NB4 (cell line): ENCODE measurements around the gene TEX14.
"Not testable (repeated sequence)": the region's sequence is repeated elsewhere in the genome, so short reads cannot be mapped to it uniquely, and the experiment has no call there.

Experiments
- CTCF ChIP-seq: IDR thresholded peaks from one replicate; pipeline ENCODE4 v1.5.1; 2012; ENCODE audit warnings: low read depth, low read length
- MAX ChIP-seq: IDR thresholded peaks from 2 replicates; pipeline ENCODE4 v1.6.1; 2011; ENCODE audit warnings: low read depth, low read length
- MYC ChIP-seq: IDR thresholded peaks from 2 replicates; pipeline ENCODE4 v1.6.1; 2011; ENCODE audit warnings: low read depth, low read length
- POLR2A ChIP-seq: IDR thresholded peaks from 2 replicates; pipeline ENCODE4 v1.6.1; 2011; ENCODE audit warnings: mild to moderate bottlenecking; ENCODE audit not compliant: insufficient read length; ENCODE audit errors: extremely low read depth

GRCh38 chr17:58657962-58658803, 33.7 kb downstream of the TEX14 start:
- not testable (repeated sequence) for TF ChIP-seq CTCF, POLR2A, MAX, MYC
